Fibroblast of mammary gland (primary cell): ENCODE data around the gene ARID3A.

Source experiments
- DNase-seq: peaks from one replicate; pipeline ENCODE4 v3.0.0-alpha.2; 2010; ENCODE audit warnings: low read depth
- H3K4me3 ChIP-seq: 2 replicates; pipeline ENCODE4 v1.5.1; 2011; ENCODE audit warnings: low read depth, mild to moderate bottlenecking, low read length, moderate library complexity; ENCODE audit not compliant: control insufficient read depth
- CTCF ChIP-seq: conservative IDR thresholded peaks from 2 replicates; pipeline ENCODE4 v1.5.1; 2011; ENCODE audit warnings: low read depth, low read length, inconsistent platforms; ENCODE audit not compliant: control insufficient read depth, insufficient read depth

ARID3A gene

GRCh38 chr19:900043-900301 lies 25.9 kb upstream of the ARID3A start:
- no peak for DNase-seq
- H3K4me3 ChIP-seq: no peak overlapping the region
- no peak for TF ChIP-seq CTCF

- no peak overlapping the region for H3K4me3 ChIP-seq
- no peak for TF ChIP-seq CTCF
- no peak for DNase-seq
Observed at GRCh38 chr19:900302-901111, 25.3 kb upstream of the ARID3A start.

GRCh38 chr19:901216-902092 lies 24.4 kb upstream of the ARID3A start:
- TF ChIP-seq CTCF: no peak
- DNase-seq: no peak
- no peak overlapping the region for H3K4me3 ChIP-seq

- no peak for DNase-seq
- TF ChIP-seq CTCF: no peak
- no peak overlapping the region for H3K4me3 ChIP-seq
Observed at GRCh38 chr19:902093-902370, 23.8 kb upstream of the ARID3A start.

- TF ChIP-seq CTCF: no peak
- no peak for DNase-seq
- H3K4me3 ChIP-seq: no peak overlapping the region
Observed at GRCh38 chr19:902446-903226, 23.2 kb upstream of the ARID3A start.

GRCh38 chr19:903266-903797 lies 22.5 kb upstream of the ARID3A start:
- TF ChIP-seq CTCF: no peak

More at GRCh38 chr19:903266-903797, 22.5 kb upstream of the ARID3A start:
- DNase-seq: peak; percentile 55
- no peak overlapping the region for H3K4me3 ChIP-seq
